Measurements from ENCODE around the gene ISY1. TPM values are rescaled to one million over a fixed set of nuclear protein-coding genes. Genes with fewer than 3 reads are reported as not detected.

Gene ISY1
- polyA plus RNA-seq (2011; rRNA removed) (21.3 and 27.6 TPM in 2 replicates), polyA plus RNA-seq (2017; fragmentation: RNase III; extraction: RNeasy Plus Mini Kit Qiagen cat#74134 plus additional on column Dnase treatment) (21.4 to 24.1 TPM (median 23.2 TPM) in 3 replicates), polyA minus RNA-seq (2011; rRNA and poly(A)+ RNA removed) (8.3 and 12.7 TPM in 2 replicates)
- 16.9 and 19.1 TPM in 2 replicates for polyA plus RNA-seq (2012; cell fraction: cytosol; rRNA removed)
- polyA plus RNA-seq (2012; cell fraction: nucleus; rRNA removed), result 9.9 and 11.4 TPM in 2 replicates

DNA sequence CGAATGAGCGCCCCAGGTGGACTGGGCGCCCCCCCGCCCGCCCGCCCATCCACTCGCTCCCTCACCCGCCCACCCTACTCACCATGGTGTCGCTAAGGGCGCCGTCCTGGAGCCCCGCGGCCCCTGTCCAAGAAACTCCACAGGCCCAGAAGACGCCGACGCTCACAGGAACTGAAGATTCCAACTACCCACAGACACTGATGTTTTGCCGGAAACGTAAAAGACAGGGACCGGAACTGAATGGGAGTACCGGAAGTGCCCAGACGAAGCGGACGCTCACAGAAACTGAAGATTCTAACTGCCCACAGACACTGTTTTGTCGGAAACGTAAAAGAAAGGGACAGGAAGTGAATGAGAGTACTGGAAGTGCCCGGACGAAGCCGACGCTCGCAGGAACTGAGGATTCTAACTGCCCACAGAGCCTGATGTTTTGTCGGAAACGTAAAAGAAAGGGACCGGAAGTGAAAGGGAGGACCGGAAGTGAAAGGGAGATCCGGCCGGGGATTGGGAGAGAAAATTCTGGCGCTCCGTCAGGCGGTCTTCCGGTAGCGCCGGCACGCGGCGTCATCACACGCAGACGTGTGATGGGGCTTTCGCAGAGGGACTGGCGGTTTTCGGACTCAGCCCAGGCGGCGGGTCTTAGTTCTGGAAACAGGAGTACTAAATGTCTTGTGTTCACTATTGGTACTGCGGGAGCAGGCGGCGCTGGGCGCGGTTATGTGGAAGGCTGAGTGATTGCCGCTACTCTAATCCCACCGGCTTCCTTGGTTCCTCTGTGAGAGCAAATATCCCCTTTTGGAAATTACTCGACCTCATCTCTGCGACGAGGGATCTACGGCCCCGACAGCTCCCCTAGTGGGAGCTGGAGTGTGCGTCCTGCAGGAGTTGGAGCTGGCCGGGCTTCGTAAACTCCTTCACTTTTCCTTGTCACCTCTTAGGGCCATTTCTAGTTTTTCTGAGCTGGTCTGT lies at the start of gene ISY1:
ISY1 (minus strand) TSS at position 173 of the 969 bp plus-strand sequence; CDS start at position 85, 88 bp downstream.
- WGBS (ENCODE audit: missing lambda C conversion rate), result under 1% methylated on average over 48 of the region's 67 CpGs
- Histone ChIP-seq H3K9me3 (no peaks in the 10 kb centered on the region), H3K4me1 (peaks cover 16% of the 10 kb centered on the region; the same call in 2 of the 3 replicates), H3K4me3 (peak within 1 kb of the TSS; percentile 85), H3K27ac (peak within 1 kb of the TSS; percentile 95 to 100), H3K4me2 (peak within 1 kb of the TSS; percentile 95)
- ChIA-PET CTCF (interaction anchor here (0.6 to 4.3 kb wide), 19 partner anchors 10 to 191 kb away, joined by 3 to 83 read pairs (median 4); partner anchors contain the start of gene COPG1), POLR2A (interaction anchor here (0.6 to 2.2 kb wide), 10 partner anchors 23 to 191 kb away, joined by 3 to 24 read pairs (median 7); partner anchors contain the start of genes CNBP, COPG1 and RAB43)
- ATAC-seq (peak; percentile 87 to 89), DNase-seq (ENCODE audit: low read depth in 1 of 2, low spot score in 1 of 2) (peak; percentile 91 to 95), FAIRE-seq (no peak)
- TF ChIP-seq CEBPB (IDR thresholded peaks at IDR 0.05) (no peak; a peak in 1 of 4 replicates), SREBF2 (IDR thresholded peaks at IDR 0.05) (no peak), EP300 (IDR thresholded peaks at IDR 0.05) (no peak), SMC3 (IDR thresholded peaks at IDR 0.05) (peak; percentile 42; the same call in 2 of the 3 replicates), POLR2AphosphoS2 (conservative IDR thresholded peaks at IDR 0.05; ENCODE audit: low read length) (no peak), PHF8 (IDR thresholded peaks at IDR 0.05; ENCODE audit: borderline replicate concordance, low read depth) (peak; percentile 66), MYC (IDR thresholded peaks at IDR 0.05; ENCODE audit: borderline replicate concordance, low read length) (peak; percentile 70), RAD21 (conservative IDR thresholded peaks at IDR 0.05 in 1 of 2, IDR thresholded peaks at IDR 0.05 in 1 of 2) (peak; percentile 32 to 42; a peak in 3 of 5 replicates), KDM5A (IDR thresholded peaks at IDR 0.05) (peak; percentile 89), POLR2A (IDR thresholded peaks at IDR 0.05; ENCODE audit: low read length) (peak; percentile 36; the same call in 1 of the 2 replicates), JUN (IDR thresholded peaks at IDR 0.05) (peak in 1 of 2 experiments; percentile 77; a peak in 4 of 5 replicates)
- TF ChIP-seq, protein P1, sequence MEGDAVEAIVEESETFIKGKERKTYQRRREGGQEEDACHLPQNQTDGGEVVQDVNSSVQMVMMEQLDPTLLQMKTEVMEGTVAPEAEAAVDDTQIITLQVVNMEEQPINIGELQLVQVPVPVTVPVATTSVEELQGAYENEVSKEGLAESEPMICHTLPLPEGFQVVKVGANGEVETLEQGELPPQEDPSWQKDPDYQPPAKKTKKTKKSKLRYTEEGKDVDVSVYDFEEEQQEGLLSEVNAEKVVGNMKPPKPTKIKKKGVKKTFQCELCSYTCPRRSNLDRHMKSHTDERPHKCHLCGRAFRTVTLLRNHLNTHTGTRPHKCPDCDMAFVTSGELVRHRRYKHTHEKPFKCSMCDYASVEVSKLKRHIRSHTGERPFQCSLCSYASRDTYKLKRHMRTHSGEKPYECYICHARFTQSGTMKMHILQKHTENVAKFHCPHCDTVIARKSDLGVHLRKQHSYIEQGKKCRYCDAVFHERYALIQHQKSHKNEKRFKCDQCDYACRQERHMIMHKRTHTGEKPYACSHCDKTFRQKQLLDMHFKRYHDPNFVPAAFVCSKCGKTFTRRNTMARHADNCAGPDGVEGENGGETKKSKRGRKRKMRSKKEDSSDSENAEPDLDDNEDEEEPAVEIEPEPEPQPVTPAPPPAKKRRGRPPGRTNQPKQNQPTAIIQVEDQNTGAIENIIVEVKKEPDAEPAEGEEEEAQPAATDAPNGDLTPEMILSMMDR (IDR thresholded peaks at IDR 0.05), result peak; percentile 58
- TF ChIP-seq, protein P2, sequence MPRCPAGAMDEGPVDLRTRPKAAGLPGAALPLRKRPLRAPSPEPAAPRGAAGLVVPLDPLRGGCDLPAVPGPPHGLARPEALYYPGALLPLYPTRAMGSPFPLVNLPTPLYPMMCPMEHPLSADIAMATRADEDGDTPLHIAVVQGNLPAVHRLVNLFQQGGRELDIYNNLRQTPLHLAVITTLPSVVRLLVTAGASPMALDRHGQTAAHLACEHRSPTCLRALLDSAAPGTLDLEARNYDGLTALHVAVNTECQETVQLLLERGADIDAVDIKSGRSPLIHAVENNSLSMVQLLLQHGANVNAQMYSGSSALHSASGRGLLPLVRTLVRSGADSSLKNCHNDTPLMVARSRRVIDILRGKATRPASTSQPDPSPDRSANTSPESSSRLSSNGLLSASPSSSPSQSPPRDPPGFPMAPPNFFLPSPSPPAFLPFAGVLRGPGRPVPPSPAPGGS (IDR thresholded peaks at IDR 0.05), result peak; percentile 73
- TF ChIP-seq, protein P3, sequence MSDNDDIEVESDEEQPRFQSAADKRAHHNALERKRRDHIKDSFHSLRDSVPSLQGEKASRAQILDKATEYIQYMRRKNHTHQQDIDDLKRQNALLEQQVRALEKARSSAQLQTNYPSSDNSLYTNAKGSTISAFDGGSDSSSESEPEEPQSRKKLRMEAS (IDR thresholded peaks at IDR 0.05), result peak; percentile 90
- TF ChIP-seq, protein P4, sequence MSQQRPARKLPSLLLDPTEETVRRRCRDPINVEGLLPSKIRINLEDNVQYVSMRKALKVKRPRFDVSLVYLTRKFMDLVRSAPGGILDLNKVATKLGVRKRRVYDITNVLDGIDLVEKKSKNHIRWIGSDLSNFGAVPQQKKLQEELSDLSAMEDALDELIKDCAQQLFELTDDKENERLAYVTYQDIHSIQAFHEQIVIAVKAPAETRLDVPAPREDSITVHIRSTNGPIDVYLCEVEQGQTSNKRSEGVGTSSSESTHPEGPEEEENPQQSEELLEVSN (IDR thresholded peaks at IDR 0.05; ENCODE audit: borderline replicate concordance, low read depth), result peak; percentile 63
- TF ChIP-seq, protein P5, sequence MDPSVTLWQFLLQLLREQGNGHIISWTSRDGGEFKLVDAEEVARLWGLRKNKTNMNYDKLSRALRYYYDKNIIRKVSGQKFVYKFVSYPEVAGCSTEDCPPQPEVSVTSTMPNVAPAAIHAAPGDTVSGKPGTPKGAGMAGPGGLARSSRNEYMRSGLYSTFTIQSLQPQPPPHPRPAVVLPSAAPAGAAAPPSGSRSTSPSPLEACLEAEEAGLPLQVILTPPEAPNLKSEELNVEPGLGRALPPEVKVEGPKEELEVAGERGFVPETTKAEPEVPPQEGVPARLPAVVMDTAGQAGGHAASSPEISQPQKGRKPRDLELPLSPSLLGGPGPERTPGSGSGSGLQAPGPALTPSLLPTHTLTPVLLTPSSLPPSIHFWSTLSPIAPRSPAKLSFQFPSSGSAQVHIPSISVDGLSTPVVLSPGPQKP (IDR thresholded peaks at IDR 0.05; ENCODE audit: low read depth, low read length), result 0 out of 2 replicates have a peak, but pooled peaks have one; percentile 67

DNA sequence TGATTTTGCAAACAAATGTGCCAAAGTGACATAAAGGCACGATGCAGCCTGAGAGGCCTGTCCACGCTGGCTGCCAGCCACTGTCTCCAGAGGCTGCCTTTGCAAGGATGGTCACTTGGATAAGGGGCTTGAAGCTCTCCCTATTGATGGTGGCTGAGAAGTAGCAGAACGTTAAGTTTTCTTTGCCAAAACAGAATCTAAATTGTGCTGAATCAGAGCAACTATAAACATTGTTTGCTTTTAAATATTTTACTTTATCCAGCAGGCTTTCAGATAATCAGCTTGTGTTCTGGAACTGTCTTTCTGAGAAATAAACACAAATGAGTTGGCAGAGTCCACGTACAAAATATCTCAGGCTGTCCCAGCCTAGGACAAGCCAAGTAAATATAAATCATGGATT lies 46.6 kb upstream of the ISY1 start:
- Histone ChIP-seq H3K4me1 (peaks cover 22% of the 10 kb centered on the region), H3K4me3 (no peak overlapping the region), H3K27ac (peak overlapping the region in 1 of 2 experiments; percentile 18; a peak in 1 of 6 replicates), H3K4me2 (no peak overlapping the region), H3K9me3 (no peaks in the 10 kb centered on the region)
- ChIA-PET CTCF (interaction anchor here (1.4 to 3.4 kb wide), 3 partner anchors 11 to 38 kb away, joined by 3 to 17 read pairs (median 12); no protein-coding TSS in a partner anchor), POLR2A (interaction anchor here (0.7 kb wide), 1 partner anchor 17 kb away, joined by 3 read pairs; no protein-coding TSS in a partner anchor)
- no peak for FAIRE-seq
- no peak for ATAC-seq
- WGBS (ENCODE audit: missing lambda C conversion rate), result 67% methylated on average over 4 of the region's 4 CpGs
- no peak for DNase-seq (ENCODE audit: low read depth in 1 of 2, low spot score in 1 of 2)
- TF ChIP-seq EP300 (IDR thresholded peaks at IDR 0.05), result no peak
- TF ChIP-seq KDM1A (IDR thresholded peaks at IDR 0.05; ENCODE audit: low read depth), result no peak
- TF ChIP-seq ESRRA (IDR thresholded peaks at IDR 0.05; ENCODE audit: borderline replicate concordance, low read length), result no peak
- TF ChIP-seq, protein P6, sequence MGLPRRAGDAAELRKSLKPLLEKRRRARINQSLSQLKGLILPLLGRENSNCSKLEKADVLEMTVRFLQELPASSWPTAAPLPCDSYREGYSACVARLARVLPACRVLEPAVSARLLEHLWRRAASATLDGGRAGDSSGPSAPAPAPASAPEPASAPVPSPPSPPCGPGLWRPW (IDR thresholded peaks at IDR 0.05), result no peak
- no peak for TF ChIP-seq CHD2 (IDR thresholded peaks at IDR 0.05; ENCODE audit: low read length, partially characterized antibody)
- no peak for TF ChIP-seq CBX2 (IDR thresholded peaks at IDR 0.05; ENCODE audit: borderline replicate concordance, low read depth)
- no peak for TF ChIP-seq SREBF2 (IDR thresholded peaks at IDR 0.05)
- TF ChIP-seq HDAC2 (IDR thresholded peaks at IDR 0.05), result no peak
- TF ChIP-seq RCOR1 (IDR thresholded peaks at IDR 0.05; ENCODE audit: low read depth, low read length), result no peak
- TF ChIP-seq, protein P7, sequence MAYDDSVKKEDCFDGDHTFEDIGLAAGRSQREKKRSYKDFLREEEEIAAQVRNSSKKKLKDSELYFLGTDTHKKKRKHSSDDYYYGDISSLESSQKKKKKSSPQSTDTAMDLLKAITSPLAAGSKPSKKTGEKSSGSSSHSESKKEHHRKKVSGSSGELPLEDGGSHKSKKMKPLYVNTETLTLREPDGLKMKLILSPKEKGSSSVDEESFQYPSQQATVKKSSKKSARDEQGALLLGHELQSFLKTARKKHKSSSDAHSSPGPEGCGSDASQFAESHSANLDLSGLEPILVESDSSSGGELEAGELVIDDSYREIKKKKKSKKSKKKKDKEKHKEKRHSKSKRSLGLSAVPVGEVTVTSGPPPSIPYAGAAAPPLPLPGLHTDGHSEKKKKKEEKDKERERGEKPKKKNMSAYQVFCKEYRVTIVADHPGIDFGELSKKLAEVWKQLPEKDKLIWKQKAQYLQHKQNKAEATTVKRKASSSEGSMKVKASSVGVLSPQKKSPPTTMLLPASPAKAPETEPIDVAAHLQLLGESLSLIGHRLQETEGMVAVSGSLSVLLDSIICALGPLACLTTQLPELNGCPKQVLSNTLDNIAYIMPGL (CRISPR knock-in tag; IDR thresholded peaks at IDR 0.05; ENCODE audit: borderline replicate concordance), result no peak
- TF ChIP-seq SMC3 (IDR thresholded peaks at IDR 0.05), result no peak
- TF ChIP-seq NFE2L2 (conservative IDR thresholded peaks at IDR 0.05; ENCODE audit: low read length), result no peak
- TF ChIP-seq EHMT2 (IDR thresholded peaks at IDR 0.05; ENCODE audit: low read depth), result no peak
- TF ChIP-seq MYC (IDR thresholded peaks at IDR 0.05; ENCODE audit: borderline replicate concordance, low read length), result no peak
